Kidney capillary endothelial cell (primary cell): ENCODE measurements around the gene EEF1AKMT4.
"Not testable (repeated sequence)": the region's sequence is repeated elsewhere in the genome, so short reads cannot be mapped to it uniquely, and the experiment has no call there.

Experiments
- DNase-seq: peaks from one replicate; pipeline ENCODE4 v3.0.0-alpha.2; 2018; ENCODE audit warnings: low spot score

The EEF1AKMT4 gene

GRCh38 chr3:184260724-184261269 lies 11.3 kb downstream of the EEF1AKMT4 start:
- DNase-seq: no peak

GRCh38 chr3:184261270-184261853 lies 11.9 kb downstream of the EEF1AKMT4 start, which contains the start of gene CAMK2N2:
Gene CAMK2N2 (minus strand): TSS chr3:184261553. CDS start chr3:184261285, 268 bp downstream.
- DNase-seq: no peak

GRCh38 chr3:184261854-184262763 lies 12.6 kb downstream of the EEF1AKMT4 start:
- DNase-seq: no peak

- no peak for DNase-seq
Measured at GRCh38 chr3:184262764-184263179, 13.3 kb downstream of the EEF1AKMT4 start.

- not testable (repeated sequence) for DNase-seq
Measured at GRCh38 chr3:184267249-184267648, 17.8 kb downstream of the EEF1AKMT4 start.

GRCh38 chr3:184272269-184272668 lies 22.8 kb downstream of the EEF1AKMT4 start:
- no peak for DNase-seq

- no peak for DNase-seq
Measured at GRCh38 chr3:184275381-184275701, 25.9 kb downstream of the EEF1AKMT4 start.

GRCh38 chr3:184275961-184276910 lies 26.8 kb downstream of the EEF1AKMT4 start, which contains the start of gene ECE2:
Gene ECE2 (plus strand): TSS chr3:184276022. CDS start chr3:184276154, 132 bp downstream.
- no peak for DNase-seq

- no peak for DNase-seq
Measured at GRCh38 chr3:184277366-184277765, 27.9 kb downstream of the EEF1AKMT4 start.

- no peak for DNase-seq
Measured at GRCh38 chr3:184282941-184283340, 33.5 kb downstream of the EEF1AKMT4 start.

GRCh38 chr3:184283681-184284080 lies 34.2 kb downstream of the EEF1AKMT4 start:
- no peak for DNase-seq

- peak; percentile 67 for DNase-seq
Measured at GRCh38 chr3:184284696-184285095, 35.2 kb downstream of the EEF1AKMT4 start.

GRCh38 chr3:184289426-184289938 lies 40.0 kb downstream of the EEF1AKMT4 start:
- peak; percentile 48 for DNase-seq

- DNase-seq: no peak
Measured at GRCh38 chr3:184290331-184290730, 40.9 kb downstream of the EEF1AKMT4 start.

- no peak for DNase-seq
Measured at GRCh38 chr3:184291044-184291737, 41.7 kb downstream of the EEF1AKMT4 start.

- no peak for DNase-seq
Measured at GRCh38 chr3:184291738-184292445, 42.4 kb downstream of the EEF1AKMT4 start.

- no peak for DNase-seq
Measured at GRCh38 chr3:184295771-184296170, 46.3 kb downstream of the EEF1AKMT4 start.

GRCh38 chr3:184296616-184297015 lies 47.1 kb downstream of the EEF1AKMT4 start:
- no peak for DNase-seq

GRCh38 chr3:184298759-184299487 lies 49.5 kb downstream of the EEF1AKMT4 start, which contains the start of gene PSMD2:
Gene PSMD2 (plus strand): TSS chr3:184299241. CDS start chr3:184299267, 26 bp downstream.
- DNase-seq: peak; percentile 95
